Adipocyte (in vitro differentiated cells): ENCODE measurements around the gene FOXL3.
"Not testable (repeated sequence)": the region's sequence is repeated elsewhere in the genome, so short reads cannot be mapped to it uniquely, and the experiment has no call there.

Experiments used
- DNase-seq: peaks from one replicate; pipeline ENCODE4 v3.0.0-alpha.2; 2015; ENCODE audit warnings: low read depth
- H3K27me3 ChIP-seq: replicated peaks from 2 replicates; pipeline ENCODE4 v1.7.0; 2013; ENCODE audit warnings: mild to moderate bottlenecking, low read length, moderate library complexity; ENCODE audit not compliant: control insufficient read depth, insufficient read depth
- H3K36me3 ChIP-seq: 2 replicates; pipeline ENCODE4 v1.7.0; 2013; ENCODE audit warnings: low read length, mild to moderate bottlenecking, moderate library complexity; ENCODE audit not compliant: control insufficient read depth, insufficient read depth, severe bottlenecking
- H3K4me1 ChIP-seq: 2 replicates; pipeline ENCODE4 v1.7.0; 2013; ENCODE audit warnings: mild to moderate bottlenecking, low read length, moderate library complexity; ENCODE audit not compliant: control insufficient read depth, insufficient read depth
- H3K4me3 ChIP-seq: 2 replicates; pipeline ENCODE4 v1.7.0; 2013; ENCODE audit warnings: mild to moderate bottlenecking, low read length, moderate library complexity
- H3K9ac ChIP-seq: 2 replicates; pipeline ENCODE4 v1.7.0; 2013; ENCODE audit warnings: mild to moderate bottlenecking, low read length, moderate library complexity
- H3K9me3 ChIP-seq: 2 replicates; pipeline ENCODE4 v1.7.0; 2013; ENCODE audit warnings: mild to moderate bottlenecking, low read length, moderate library complexity; ENCODE audit not compliant: control insufficient read depth

FOXL3 gene

DNA sequence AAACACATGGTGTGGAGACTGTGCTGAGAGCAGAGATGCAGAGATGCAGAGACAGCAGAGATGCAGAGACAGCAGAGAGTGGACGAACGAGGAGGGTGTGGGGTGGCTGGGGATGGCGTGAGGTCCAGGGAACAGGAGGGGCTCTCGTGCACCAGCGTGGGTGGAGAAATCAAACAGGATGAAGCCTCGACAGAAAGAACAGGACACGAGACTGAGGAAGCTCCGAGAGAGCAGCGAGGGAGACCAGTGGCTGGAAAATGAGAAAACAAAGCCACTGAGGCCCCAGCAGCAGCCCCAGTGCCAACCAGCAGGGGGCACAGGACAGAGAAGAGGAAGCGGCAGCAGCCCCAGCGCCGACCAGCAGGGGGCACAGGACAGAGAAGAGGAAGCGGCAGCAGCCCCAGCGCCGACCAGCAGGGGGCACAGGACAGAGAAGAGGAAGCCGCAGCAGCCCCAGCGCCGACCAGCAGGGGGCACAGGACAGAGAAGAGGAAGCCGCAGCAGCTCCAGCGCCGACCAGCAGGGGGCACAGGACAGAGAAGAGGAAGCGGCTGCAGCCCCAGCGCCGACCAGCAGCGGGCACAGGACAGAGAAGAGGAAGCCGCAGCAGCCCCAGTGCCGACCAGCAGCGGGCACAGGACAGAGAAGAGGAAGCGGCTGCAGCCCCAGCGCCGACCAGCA is 27.2 kb upstream of the FOXL3 start:
- not testable (repeated sequence) for H3K9ac ChIP-seq, H3K4me3 ChIP-seq, H3K27me3 ChIP-seq, H3K9me3 ChIP-seq, DNase-seq, H3K4me1 ChIP-seq
- peaks cover 29% of the 10 kb centered on the region for H3K36me3 ChIP-seq

- peaks cover 26% of the 10 kb centered on the region for H3K36me3 ChIP-seq
- H3K27me3 ChIP-seq, H3K9me3 ChIP-seq, H3K4me1 ChIP-seq, DNase-seq, H3K9ac ChIP-seq, H3K4me3 ChIP-seq: not testable (repeated sequence)
Observed at GRCh38 chr7:263483-264351, 26.3 kb upstream of the FOXL3 start.

GRCh38 chr7:264541-265191 is 25.3 kb upstream of the FOXL3 start:
- no peak for DNase-seq
- Histone ChIP-seq H3K36me3 (peaks cover 17% of the 10 kb centered on the region), H3K27me3 (no peaks in the 10 kb centered on the region), H3K4me1 (no peaks in the 10 kb centered on the region), H3K4me3 (no peak overlapping the region), H3K9me3 (no peaks in the 10 kb centered on the region), H3K9ac (no peak overlapping the region)

GRCh38 chr7:265192-265997 is 24.6 kb upstream of the FOXL3 start:
- no peak for DNase-seq
- Histone ChIP-seq H3K36me3 (peaks cover 9% of the 10 kb centered on the region), H3K9me3 (no peaks in the 10 kb centered on the region), H3K4me3 (no peak overlapping the region), H3K9ac (no peak overlapping the region), H3K4me1 (no peaks in the 10 kb centered on the region), H3K27me3 (no peaks in the 10 kb centered on the region)

GRCh38 chr7:265998-266850 is 23.7 kb upstream of the FOXL3 start:
- Histone ChIP-seq H3K4me1 (no peaks in the 10 kb centered on the region), H3K9me3 (no peaks in the 10 kb centered on the region), H3K27me3 (no peaks in the 10 kb centered on the region), H3K9ac (no peak overlapping the region), H3K36me3 (peaks cover under 1% of the 10 kb centered on the region), H3K4me3 (no peak overlapping the region)
- DNase-seq, result no peak

DNA sequence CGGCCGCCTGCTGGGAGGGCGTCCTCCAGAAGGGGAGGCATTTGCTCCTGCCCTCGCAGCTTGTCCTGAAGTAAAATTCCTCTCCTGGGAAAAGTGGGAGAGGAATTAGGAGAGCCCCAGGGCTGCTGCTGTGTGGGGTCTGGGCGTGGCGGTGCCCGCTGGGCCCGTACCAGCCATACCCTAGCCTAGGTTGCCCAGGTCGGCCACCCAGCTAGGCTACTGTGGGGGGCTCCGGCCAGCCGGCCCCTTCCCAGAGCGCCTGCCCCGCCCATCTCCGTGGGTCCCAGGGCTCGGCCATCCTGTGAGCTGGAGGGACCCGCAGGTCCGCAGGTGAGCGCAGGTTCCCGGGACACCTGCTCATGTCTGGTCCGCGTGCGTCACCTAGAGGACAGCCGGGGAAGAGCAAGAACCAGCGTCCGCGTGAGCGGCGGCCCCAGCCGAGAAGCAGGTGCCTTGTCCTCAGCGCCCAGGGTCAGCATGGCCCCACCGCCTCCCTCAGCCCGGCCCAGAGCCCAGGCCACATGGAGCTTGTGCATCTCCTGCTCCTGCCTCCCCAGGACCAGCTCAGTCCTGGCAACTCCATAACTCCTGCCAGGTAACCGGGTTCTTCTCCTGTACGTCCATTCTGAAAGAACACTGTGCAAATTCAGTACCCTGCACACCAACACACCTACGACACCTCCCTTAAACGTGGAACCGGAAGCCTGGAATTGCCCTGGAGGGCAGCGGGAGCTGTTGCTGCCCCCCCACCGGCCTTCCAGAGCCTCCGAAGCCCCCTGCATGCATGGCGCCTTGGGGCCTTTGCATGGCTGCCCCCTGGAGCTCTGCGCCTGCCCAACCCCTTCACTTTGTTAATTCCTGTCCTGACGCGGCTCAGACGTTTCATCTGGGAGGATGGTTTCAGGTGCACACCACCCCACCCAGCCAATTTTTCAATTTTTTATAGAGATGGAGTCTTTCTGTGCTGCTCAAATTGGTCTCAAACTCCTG is 22.8 kb upstream of the FOXL3 start:
- Histone ChIP-seq H3K9ac (no peak overlapping the region), H3K4me1 (no peaks in the 10 kb centered on the region), H3K27me3 (no peaks in the 10 kb centered on the region), H3K9me3 (no peaks in the 10 kb centered on the region), H3K36me3 (no peaks in the 10 kb centered on the region), H3K4me3 (no peak overlapping the region)
- DNase-seq, result no peak

- Histone ChIP-seq H3K36me3 (no peaks in the 10 kb centered on the region), H3K27me3 (no peaks in the 10 kb centered on the region), H3K4me3 (no peak overlapping the region), H3K9me3 (peaks cover 11% of the 10 kb centered on the region), H3K9ac (no peak overlapping the region), H3K4me1 (no peaks in the 10 kb centered on the region)
- DNase-seq, result no peak
Observed at GRCh38 chr7:268991-269390, 21.0 kb upstream of the FOXL3 start.

- no peak for DNase-seq
- Histone ChIP-seq H3K36me3 (no peaks in the 10 kb centered on the region), H3K4me1 (no peaks in the 10 kb centered on the region), H3K4me3 (no peak overlapping the region), H3K9me3 (peaks cover 11% of the 10 kb centered on the region), H3K9ac (no peak overlapping the region), H3K27me3 (no peaks in the 10 kb centered on the region)
Observed at GRCh38 chr7:269721-270120, 20.2 kb upstream of the FOXL3 start.

DNA sequence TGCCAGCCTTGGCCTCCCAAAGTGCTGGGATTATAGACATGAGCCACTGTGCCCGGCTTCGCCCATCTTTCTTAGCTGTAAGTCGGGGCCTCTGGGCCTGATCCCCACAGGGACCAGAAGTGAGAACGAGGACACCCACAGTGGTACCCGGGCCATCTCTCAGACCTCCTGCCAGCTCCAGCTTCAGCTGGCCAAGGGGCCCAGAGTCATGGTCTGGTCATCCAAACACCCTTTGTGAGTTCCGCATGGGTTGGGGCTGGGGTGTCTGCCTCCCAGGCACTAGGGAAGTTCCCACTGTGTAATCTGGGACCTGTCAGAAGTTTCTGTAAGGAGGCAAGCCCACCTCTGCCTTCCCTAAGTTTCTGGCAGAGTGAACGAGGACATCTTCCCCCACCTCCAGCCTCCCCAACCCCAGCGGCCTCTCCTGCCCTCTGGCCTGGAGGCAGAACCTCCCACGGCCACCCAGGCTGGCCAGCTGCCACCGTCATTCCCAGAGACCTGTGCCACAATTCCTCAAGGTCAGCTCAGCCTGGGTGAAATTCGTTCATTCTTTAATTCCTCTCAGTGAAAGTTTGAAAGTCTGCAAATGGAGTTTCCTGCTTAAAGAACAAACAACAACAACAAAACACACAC is 19.5 kb upstream of the FOXL3 start:
- Histone ChIP-seq H3K9me3 (peaks cover 11% of the 10 kb centered on the region), H3K9ac (no peak overlapping the region), H3K4me3 (no peak overlapping the region), H3K36me3 (no peaks in the 10 kb centered on the region), H3K4me1 (no peaks in the 10 kb centered on the region), H3K27me3 (no peaks in the 10 kb centered on the region)
- no peak for DNase-seq
